Prostate gland (tissue), 2 donors: ENCODE measurements around the gene NFYC. TPM values are rescaled to one million over a fixed set of nuclear protein-coding genes. Genes with fewer than 3 reads are reported as not detected.

ENCODE experiments used
- DNase-seq: peaks from one replicate; pipeline ENCODE4 v3.0.0-alpha.2; 2019; ENCODE audit warnings: low spot score
- H3K27ac ChIP-seq, 2 donors: fragments of 200-600 bp; sonication (generic); 2 replicates each; pipeline ENCODE4 v1.5.1; 2017 to 2019
- H3K27me3 ChIP-seq: fragments of 200-600 bp; sonication (generic); replicated peaks from 2 replicates; pipeline ENCODE4 v1.5.1; 2019; ENCODE audit not compliant: insufficient read depth
- H3K36me3 ChIP-seq, 2 donors: fragments of 200-600 bp; sonication (generic); 1 replicate in 1 of 2; 2 replicates in 1 of 2; pipeline versions ENCODE4 v1.5.1 to v1.8.1; 2017 to 2019
- H3K4me1 ChIP-seq: fragments of 200-600 bp; sonication (generic); replicated peaks from 2 replicates; pipeline ENCODE4 v1.5.1; 2019
- H3K4me3 ChIP-seq, 2 donors: fragments of 200-600 bp; sonication (generic); 2 replicates each; pipeline ENCODE4 v1.5.1; 2017 to 2019
- H3K9me3 ChIP-seq: fragments of 200-600 bp; sonication (generic); 2 replicates; pipeline ENCODE4 v1.5.1; 2017
- POLR2A ChIP-seq: fragments of 450-650 bp; IDR thresholded peaks from one replicate; pipeline ENCODE4 v1.6.1; 2016; ENCODE audit warnings: antibody characterized with exemption, mild to moderate bottlenecking
- POLR2AphosphoS5 ChIP-seq: sonication (generic); formaldehyde crosslinking; IDR thresholded peaks from one replicate; pipeline ENCODE4 v1.6.1; 2017; ENCODE audit warnings: antibody characterized with exemption
- WGBS: methylation state at CpG from one replicate; pipeline ENCODE4 v1.1.5; 2018; 5-methylcytosine and 5-hydroxymethylcytosine counted together
- intact Hi-C: fragments of 100-400 bp; cut with DNase I; formaldehyde crosslinking; loops from one replicate; pipeline ENCODE4 v1.14.2; 2022
- total RNA-seq, 2 donors: library from RNA; depleted of rRNA; stranded (reverse); fragments of >200 nt; gene quantifications; one replicate each; pipeline ENCODE4 v1.1.0, GENCODE V29; 2016
- TF ChIP-seq, protein P1 (sequence below), 4 experiments: fragments of 200-600 bp in 2 of 4; fragments of 450-650 bp in 2 of 4; sonication (generic) in 2 of 4; IDR thresholded peaks; 1 replicate in 3 of 4; 2 replicates in 1 of 4; pipeline ENCODE4 v1.5.1; 2016 to 2019; ENCODE audit warnings: antibody characterized with exemption in 4 of 4, mild to moderate bottlenecking in 2 of 4, moderate library complexity in 2 of 4

The NFYC gene
- total RNA-seq, 2 donors from 2014 or later, result 54.9 to 93.8 TPM

DNA sequence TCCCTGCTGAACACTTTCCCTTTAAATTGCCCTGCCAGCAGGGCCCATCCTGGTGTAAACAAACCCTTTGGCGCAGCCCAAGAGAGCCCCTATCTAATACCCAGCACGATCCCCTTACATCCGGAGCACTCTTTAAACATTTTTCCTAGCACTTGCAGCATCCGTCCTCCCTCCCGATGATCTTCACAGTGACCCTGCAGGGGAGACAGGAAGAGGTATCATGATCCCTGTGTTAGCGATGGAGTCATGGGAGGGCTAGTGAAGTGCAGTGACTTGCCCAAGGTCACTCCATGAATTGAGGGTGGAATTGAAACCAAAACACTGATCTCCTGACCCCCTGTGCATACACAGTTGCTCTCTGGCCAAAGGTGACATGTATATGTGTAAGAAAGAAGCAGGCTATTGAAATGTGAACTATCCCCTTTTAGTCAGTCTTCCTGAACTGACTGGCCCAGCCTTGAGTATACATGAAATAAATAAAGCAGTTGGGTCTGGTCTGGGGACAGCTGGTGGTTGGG lies 82.3 kb downstream of the NFYC start:
- TF ChIP-seq, protein P1, sequence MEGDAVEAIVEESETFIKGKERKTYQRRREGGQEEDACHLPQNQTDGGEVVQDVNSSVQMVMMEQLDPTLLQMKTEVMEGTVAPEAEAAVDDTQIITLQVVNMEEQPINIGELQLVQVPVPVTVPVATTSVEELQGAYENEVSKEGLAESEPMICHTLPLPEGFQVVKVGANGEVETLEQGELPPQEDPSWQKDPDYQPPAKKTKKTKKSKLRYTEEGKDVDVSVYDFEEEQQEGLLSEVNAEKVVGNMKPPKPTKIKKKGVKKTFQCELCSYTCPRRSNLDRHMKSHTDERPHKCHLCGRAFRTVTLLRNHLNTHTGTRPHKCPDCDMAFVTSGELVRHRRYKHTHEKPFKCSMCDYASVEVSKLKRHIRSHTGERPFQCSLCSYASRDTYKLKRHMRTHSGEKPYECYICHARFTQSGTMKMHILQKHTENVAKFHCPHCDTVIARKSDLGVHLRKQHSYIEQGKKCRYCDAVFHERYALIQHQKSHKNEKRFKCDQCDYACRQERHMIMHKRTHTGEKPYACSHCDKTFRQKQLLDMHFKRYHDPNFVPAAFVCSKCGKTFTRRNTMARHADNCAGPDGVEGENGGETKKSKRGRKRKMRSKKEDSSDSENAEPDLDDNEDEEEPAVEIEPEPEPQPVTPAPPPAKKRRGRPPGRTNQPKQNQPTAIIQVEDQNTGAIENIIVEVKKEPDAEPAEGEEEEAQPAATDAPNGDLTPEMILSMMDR (IDR thresholded peaks at IDR 0.05), result no peak
- no peak for TF ChIP-seq POLR2A
- TF ChIP-seq POLR2AphosphoS5, result no peak
- H3K27ac ChIP-seq, result no peak overlapping the region
- peaks cover 7 to 9% of the 10 kb centered on the region in 2 donors for H3K36me3 ChIP-seq
- no peaks in the 10 kb centered on the region for H3K9me3 ChIP-seq
- no peaks in the 10 kb centered on the region for H3K27me3 ChIP-seq
- no peaks in the 10 kb centered on the region for H3K4me1 ChIP-seq
- intact Hi-C loops, result loop anchor here (2.0 kb wide), 1 partner anchor 77 kb away; no protein-coding TSS in a partner anchor
- WGBS, result 35% methylated on average over 6 of the region's 6 CpGs
- DNase-seq, result no peak
- no peak overlapping the region for H3K4me3 ChIP-seq

DNA sequence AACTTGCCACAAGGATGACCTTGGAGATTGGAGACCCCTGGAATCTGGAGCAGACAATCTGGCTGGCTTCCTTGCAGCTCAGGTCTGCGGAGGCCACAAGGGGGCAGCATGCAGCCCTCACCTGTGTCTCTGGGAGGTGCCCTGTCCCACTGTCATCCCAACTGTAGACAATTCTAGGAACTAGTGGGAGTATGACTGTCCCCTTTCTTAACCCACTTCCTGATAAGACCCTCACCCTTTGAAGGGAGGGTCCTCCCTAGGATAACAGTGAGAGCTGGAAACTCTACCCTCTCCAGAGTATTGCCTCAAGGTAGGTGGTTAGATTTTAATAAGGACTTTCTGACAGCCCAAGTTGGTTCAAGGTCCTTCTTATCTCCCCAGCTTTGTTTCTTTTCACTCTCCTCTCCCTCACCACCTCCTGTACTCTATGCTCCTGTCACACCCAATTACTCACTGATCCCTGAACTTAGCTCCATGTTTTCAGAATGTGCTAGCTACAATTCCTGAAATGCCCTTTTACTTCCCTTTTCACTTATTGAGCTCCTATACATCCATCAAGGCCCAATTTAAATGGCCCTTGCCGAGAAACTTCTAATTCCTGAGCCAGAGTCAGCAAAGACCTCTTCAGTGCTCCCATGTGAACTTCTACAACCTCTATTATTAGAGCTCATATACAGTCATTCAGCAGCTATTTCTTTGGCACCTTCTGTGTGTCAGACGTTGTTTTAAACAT lies 82.9 kb downstream of the NFYC start:
- no peak overlapping the region for H3K4me3 ChIP-seq
- H3K9me3 ChIP-seq, result no peaks in the 10 kb centered on the region
- no peak overlapping the region for H3K27ac ChIP-seq
- H3K4me1 ChIP-seq, result no peaks in the 10 kb centered on the region
- WGBS, result 43% methylated on average over 3 of the region's 3 CpGs
- H3K27me3 ChIP-seq, result no peaks in the 10 kb centered on the region
- peak; percentile 47 for DNase-seq
- H3K36me3 ChIP-seq, result peaks cover 7 to 9% of the 10 kb centered on the region in 2 donors
- TF ChIP-seq POLR2AphosphoS5 (no peak), POLR2A (no peak)
- TF ChIP-seq, protein P1 (IDR thresholded peaks at IDR 0.05), result peak; percentile 23 to 67 (median 54)
- intact Hi-C loops, result loop anchor here (2.0 kb wide), 1 partner anchor 76 kb away; no protein-coding TSS in a partner anchor

DNA sequence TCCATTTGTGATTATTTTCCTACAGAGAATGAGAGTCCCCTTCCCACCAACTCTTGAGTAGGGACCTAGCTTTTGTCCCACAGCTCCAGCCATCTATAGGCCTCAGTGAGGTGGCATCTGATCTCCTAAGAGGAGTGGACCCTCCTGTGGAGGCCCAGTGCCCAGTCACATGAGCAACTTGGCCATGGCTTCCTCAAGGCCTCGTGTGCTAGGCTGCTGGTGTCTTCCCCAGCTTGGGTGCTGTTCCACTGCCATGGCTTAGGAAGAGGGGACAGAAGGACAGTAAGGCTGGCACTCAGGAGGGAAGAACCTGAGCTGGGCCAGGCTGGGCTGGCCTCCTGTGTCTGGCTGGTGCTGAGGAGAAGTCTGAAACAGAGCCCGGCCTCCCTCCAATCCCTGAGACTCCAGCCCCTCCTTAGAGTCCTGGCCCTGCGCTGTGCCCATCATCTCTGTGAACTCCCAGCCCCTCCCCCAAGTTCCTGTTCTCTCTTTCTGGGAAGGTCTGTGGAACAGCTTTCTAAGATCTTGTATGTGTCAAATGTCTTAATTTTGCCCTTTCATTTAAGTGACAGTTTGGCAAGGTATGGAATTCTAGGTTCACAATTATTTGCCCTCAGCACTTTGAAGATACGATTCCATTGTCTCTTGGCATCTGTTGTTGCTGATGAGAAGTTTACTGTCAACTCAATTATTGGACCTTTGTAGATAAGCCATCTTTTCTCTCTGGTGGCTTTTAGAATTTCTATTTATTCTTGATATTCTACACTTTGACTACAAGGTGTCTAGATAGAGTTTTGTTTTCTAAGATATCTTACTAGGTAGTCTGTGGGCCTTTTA lies 85.0 kb downstream of the NFYC start:
- Histone ChIP-seq H3K4me1 (no peaks in the 10 kb centered on the region), H3K36me3 (no peaks in the 10 kb centered on the region), H3K9me3 (no peaks in the 10 kb centered on the region), H3K4me3 (no peak overlapping the region), H3K27me3 (no peaks in the 10 kb centered on the region), H3K27ac (no peak overlapping the region)
- intact Hi-C loops, result no loop called here
- 94% methylated on average over 4 of the region's 4 CpGs for WGBS
- TF ChIP-seq, protein P1 (IDR thresholded peaks at IDR 0.05), result no peak
- TF ChIP-seq POLR2A (no peak), POLR2AphosphoS5 (no peak)
- DNase-seq, result no peak

DNA sequence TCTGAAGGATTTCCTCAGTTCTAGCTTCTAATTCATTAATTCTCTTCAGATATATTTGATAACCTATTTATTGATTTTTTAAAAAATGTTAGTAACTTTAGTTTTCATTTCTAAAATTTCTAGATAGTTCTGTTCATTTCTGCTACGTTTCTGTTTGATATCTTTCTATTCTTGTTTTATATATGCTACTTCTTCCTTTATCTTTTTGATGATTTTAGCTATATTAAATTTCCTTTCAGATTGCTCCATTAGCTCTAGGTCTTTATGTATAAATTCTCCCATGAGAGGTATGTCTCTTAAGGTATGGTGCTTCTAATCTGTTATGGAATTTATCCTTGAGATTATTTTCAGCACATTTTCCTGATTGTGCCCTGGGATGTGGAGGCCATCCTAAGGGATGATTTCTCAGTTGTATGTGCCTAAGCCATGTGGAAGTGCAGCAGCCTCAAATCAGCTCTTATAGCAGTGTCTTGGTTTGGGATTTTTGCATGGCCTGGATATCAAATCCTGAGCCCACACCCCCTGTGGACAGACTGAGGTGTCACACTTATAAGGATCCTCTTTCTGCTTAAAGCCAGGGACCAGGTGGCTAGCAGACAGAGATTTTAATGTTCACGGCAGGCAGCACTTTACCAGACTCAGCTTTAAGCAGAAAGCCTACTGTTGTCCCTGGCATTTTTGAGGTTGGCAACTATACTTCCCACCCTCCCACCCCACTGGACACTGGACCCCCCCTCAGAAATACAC lies 85.9 kb downstream of the NFYC start:
- WGBS, result 92% methylated on average over 2 of the region's 2 CpGs
- no peaks in the 10 kb centered on the region for H3K27me3 ChIP-seq
- H3K27ac ChIP-seq, result no peak overlapping the region
- H3K36me3 ChIP-seq, result no peaks in the 10 kb centered on the region
- no peaks in the 10 kb centered on the region for H3K4me1 ChIP-seq
- TF ChIP-seq, protein P1 (IDR thresholded peaks at IDR 0.05), result no peak
- TF ChIP-seq POLR2A (no peak), POLR2AphosphoS5 (no peak)
- intact Hi-C loops, result no loop called here
- DNase-seq, result no peak
- H3K9me3 ChIP-seq, result no peaks in the 10 kb centered on the region
- no peak overlapping the region for H3K4me3 ChIP-seq
